ENCODE data around the gene HAUS8.

The HAUS8 gene

GRCh38 chr19:17002455-17002854, 72.8 kb downstream of the HAUS8 start:
- FAIRE-seq (no peak), DNase-seq (ENCODE audit: insufficient read length, low spot score) (no peak)

- FAIRE-seq: no peak
- no peak for DNase-seq (ENCODE audit: insufficient read length, low spot score)
Observed at GRCh38 chr19:17001603-17002183, 73.6 kb downstream of the HAUS8 start.
